ENCODE results near the gene HLA-DRA. TPM values are rescaled to one million over a fixed set of nuclear protein-coding genes. Genes with fewer than 3 reads are reported as not detected.

HLA-DRA gene
- 10 to 100 TPM; 58.8 to 73.7 TPM for total RNA-seq

GRCh38 chr6:32439602-32440214 is at the start of gene HLA-DRA:
HLA-DRA (plus strand) TSS chr6:32439887; CDS start chr6:32439951, 64 bp downstream.
- DNase-seq, result peak; percentile 70
- ChIA-PET POLR2A (no interaction called here), CTCF (interaction anchor here (0.9 to 1.3 kb wide), 4 partner anchors 11 to 260 kb away, joined by 3 to 4 read pairs (median 4); no protein-coding TSS in a partner anchor)
- H3K27ac Mint-ChIP-seq, result peak within 1 kb of the TSS; percentile 61
- H3K4me3 Mint-ChIP-seq, result peak within 1 kb of the TSS; percentile 73
- H3K27me3 Mint-ChIP-seq, result peaks cover 10% of the 10 kb centered on the region
- peaks cover 4% of the 10 kb centered on the region for H3K36me3 Mint-ChIP-seq (ENCODE audit: low read depth)
- no peaks in the 10 kb centered on the region for H3K9me3 Mint-ChIP-seq
- peaks cover 16% of the 10 kb centered on the region for H3K4me1 Mint-ChIP-seq

GRCh38 chr6:32391505-32391904 is 48.2 kb upstream of the HLA-DRA start:
- Mint-ChIP-seq H3K4me3 (no peak overlapping the region), H3K9me3 (no peaks in the 10 kb centered on the region), H3K36me3 (ENCODE audit: low read depth) (no peaks in the 10 kb centered on the region), H3K27me3 (peaks cover 26% of the 10 kb centered on the region), H3K27ac (no peak overlapping the region), H3K4me1 (no peaks in the 10 kb centered on the region)
- ChIA-PET CTCF (no interaction called here), POLR2A (no interaction called here)
- DNase-seq, result no peak

GRCh38 chr6:32393665-32394420 is 45.8 kb upstream of the HLA-DRA start:
- H3K4me1 Mint-ChIP-seq, result no peaks in the 10 kb centered on the region
- DNase-seq, result no peak
- peaks cover 19% of the 10 kb centered on the region for H3K27me3 Mint-ChIP-seq
- ChIA-PET POLR2A (no interaction called here), CTCF (no interaction called here)
- no peak overlapping the region for H3K4me3 Mint-ChIP-seq
- no peaks in the 10 kb centered on the region for H3K9me3 Mint-ChIP-seq
- no peak overlapping the region for H3K27ac Mint-ChIP-seq
- H3K36me3 Mint-ChIP-seq (ENCODE audit: low read depth), result no peaks in the 10 kb centered on the region

- Mint-ChIP-seq H3K27ac (no peak overlapping the region), H3K9me3 (no peaks in the 10 kb centered on the region), H3K27me3 (peaks cover 22% of the 10 kb centered on the region), H3K4me1 (no peaks in the 10 kb centered on the region), H3K36me3 (ENCODE audit: low read depth) (no peaks in the 10 kb centered on the region), H3K4me3 (no peak overlapping the region)
- POLR2A ChIA-PET, result no interaction called here
- no peak for DNase-seq
- CTCF ChIA-PET, result interaction anchor here (1.1 kb wide), 1 partner anchor 18 kb away, joined by 3 read pairs; no protein-coding TSS in a partner anchor
Observed at GRCh38 chr6:32396028-32396427, 43.7 kb upstream of the HLA-DRA start.

- H3K27ac Mint-ChIP-seq, result no peak overlapping the region
- ChIA-PET CTCF (no interaction called here), POLR2A (no interaction called here)
- H3K27me3 Mint-ChIP-seq, result peaks cover 22% of the 10 kb centered on the region
- H3K36me3 Mint-ChIP-seq (ENCODE audit: low read depth), result no peaks in the 10 kb centered on the region
- no peak overlapping the region for H3K4me3 Mint-ChIP-seq
- no peak for DNase-seq
- no peaks in the 10 kb centered on the region for H3K9me3 Mint-ChIP-seq
- no peaks in the 10 kb centered on the region for H3K4me1 Mint-ChIP-seq
Observed at GRCh38 chr6:32397252-32397920, 42.3 kb upstream of the HLA-DRA start.

GRCh38 chr6:32401284-32401963 is 38.3 kb upstream of the HLA-DRA start:
- H3K27ac Mint-ChIP-seq, result no peak overlapping the region
- ChIA-PET POLR2A (no interaction called here), CTCF (interaction anchor here (0.6 to 2.8 kb wide), 2 partner anchors 12 to 1071 kb away, joined by 3 to 10 read pairs; no protein-coding TSS in a partner anchor)
- H3K4me3 Mint-ChIP-seq, result no peak overlapping the region
- H3K9me3 Mint-ChIP-seq, result no peaks in the 10 kb centered on the region
- peaks cover 38% of the 10 kb centered on the region for H3K27me3 Mint-ChIP-seq
- H3K36me3 Mint-ChIP-seq (ENCODE audit: low read depth), result no peaks in the 10 kb centered on the region
- H3K4me1 Mint-ChIP-seq, result no peaks in the 10 kb centered on the region
- DNase-seq, result no peak

GRCh38 chr6:32402812-32403211 is 36.9 kb upstream of the HLA-DRA start:
- H3K27me3 Mint-ChIP-seq, result peaks cover 51% of the 10 kb centered on the region
- DNase-seq, result no peak
- H3K27ac Mint-ChIP-seq, result no peak overlapping the region
- no peak overlapping the region for H3K4me3 Mint-ChIP-seq
- H3K36me3 Mint-ChIP-seq (ENCODE audit: low read depth), result no peaks in the 10 kb centered on the region
- no peaks in the 10 kb centered on the region for H3K9me3 Mint-ChIP-seq
- no peaks in the 10 kb centered on the region for H3K4me1 Mint-ChIP-seq
- ChIA-PET POLR2A (no interaction called here), CTCF (interaction anchor here (2.8 kb wide), 1 partner anchor 11 kb away, joined by 10 read pairs; no protein-coding TSS in a partner anchor)

GRCh38 chr6:32405656-32406055 is 34.0 kb upstream of the HLA-DRA start:
- POLR2A ChIA-PET, result no interaction called here
- Mint-ChIP-seq H3K27me3 (peaks cover 43% of the 10 kb centered on the region), H3K27ac (no peak overlapping the region), H3K36me3 (ENCODE audit: low read depth) (no peaks in the 10 kb centered on the region), H3K9me3 (no peaks in the 10 kb centered on the region), H3K4me3 (no peak overlapping the region), H3K4me1 (no peaks in the 10 kb centered on the region)
- CTCF ChIA-PET, result no interaction called here
- no peak for DNase-seq

GRCh38 chr6:32406197-32406596 is 33.5 kb upstream of the HLA-DRA start:
- POLR2A ChIA-PET, result no interaction called here
- Mint-ChIP-seq H3K36me3 (ENCODE audit: low read depth) (no peaks in the 10 kb centered on the region), H3K27ac (no peak overlapping the region), H3K27me3 (peaks cover 43% of the 10 kb centered on the region), H3K4me3 (no peak overlapping the region), H3K9me3 (no peaks in the 10 kb centered on the region), H3K4me1 (no peaks in the 10 kb centered on the region)
- CTCF ChIA-PET, result no interaction called here
- no peak for DNase-seq

GRCh38 chr6:32406857-32407256 is 32.8 kb upstream of the HLA-DRA start, which contains the start of gene BTNL2:
BTNL2 (minus strand) TSS chr6:32407181; CDS start chr6:32407123, 58 bp downstream.
- peaks cover 45% of the 10 kb centered on the region for H3K27me3 Mint-ChIP-seq
- ChIA-PET CTCF (no interaction called here), POLR2A (no interaction called here)
- DNase-seq, result no peak
- no peaks in the 10 kb centered on the region for H3K9me3 Mint-ChIP-seq
- no peaks in the 10 kb centered on the region for H3K36me3 Mint-ChIP-seq (ENCODE audit: low read depth)
- no peak within 1 kb of the TSS for H3K27ac Mint-ChIP-seq
- H3K4me3 Mint-ChIP-seq, result no peak within 1 kb of the TSS
- H3K4me1 Mint-ChIP-seq, result no peaks in the 10 kb centered on the region

- no peaks in the 10 kb centered on the region for H3K9me3 Mint-ChIP-seq
- H3K36me3 Mint-ChIP-seq (ENCODE audit: low read depth), result no peaks in the 10 kb centered on the region
- ChIA-PET CTCF (interaction anchor here (0.6 kb wide), 1 partner anchor 427 kb away, joined by 3 read pairs; the partner anchor contains the start of gene TAP2), POLR2A (no interaction called here)
- peaks cover 51% of the 10 kb centered on the region for H3K27me3 Mint-ChIP-seq
- H3K4me3 Mint-ChIP-seq, result no peak overlapping the region
- peaks cover 6% of the 10 kb centered on the region for H3K4me1 Mint-ChIP-seq
- H3K27ac Mint-ChIP-seq, result no peak overlapping the region
- DNase-seq, result no peak
Observed at GRCh38 chr6:32410906-32411305, 28.8 kb upstream of the HLA-DRA start.

- Mint-ChIP-seq H3K9me3 (no peaks in the 10 kb centered on the region), H3K4me1 (peaks cover 6% of the 10 kb centered on the region), H3K36me3 (ENCODE audit: low read depth) (no peaks in the 10 kb centered on the region), H3K27me3 (peaks cover 51% of the 10 kb centered on the region), H3K27ac (no peak overlapping the region), H3K4me3 (no peak overlapping the region)
- ChIA-PET POLR2A (no interaction called here), CTCF (interaction anchor here (3.0 kb wide), 1 partner anchor 9 kb away, joined by 10 read pairs; no protein-coding TSS in a partner anchor)
- DNase-seq, result no peak
Observed at GRCh38 chr6:32411566-32412327, 27.9 kb upstream of the HLA-DRA start.
